Fibroblast of lung (primary cell): ENCODE data around the gene IL16.

Experiments
- EZH2 ChIP-seq: IDR thresholded peaks from 2 replicates; pipeline ENCODE4 v1.5.1; 2012; ENCODE audit warnings: low read length, control low read depth, mild to moderate bottlenecking; ENCODE audit errors: missing control alignments
- TF ChIP-seq, protein P1 (sequence below), 2 donors: IDR thresholded peaks in 1 of 2; conservative IDR thresholded peaks in 1 of 2; 1 replicate in 1 of 2; 2 replicates in 1 of 2; pipeline ENCODE4 v1.5.1; 2011 to 2012; ENCODE audit warnings: low read length in 2 of 2, control low read depth in 1 of 2, inconsistent platforms in 1 of 2, low read depth in 1 of 2, mild to moderate bottlenecking in 1 of 2

- TF ChIP-seq, protein P1, sequence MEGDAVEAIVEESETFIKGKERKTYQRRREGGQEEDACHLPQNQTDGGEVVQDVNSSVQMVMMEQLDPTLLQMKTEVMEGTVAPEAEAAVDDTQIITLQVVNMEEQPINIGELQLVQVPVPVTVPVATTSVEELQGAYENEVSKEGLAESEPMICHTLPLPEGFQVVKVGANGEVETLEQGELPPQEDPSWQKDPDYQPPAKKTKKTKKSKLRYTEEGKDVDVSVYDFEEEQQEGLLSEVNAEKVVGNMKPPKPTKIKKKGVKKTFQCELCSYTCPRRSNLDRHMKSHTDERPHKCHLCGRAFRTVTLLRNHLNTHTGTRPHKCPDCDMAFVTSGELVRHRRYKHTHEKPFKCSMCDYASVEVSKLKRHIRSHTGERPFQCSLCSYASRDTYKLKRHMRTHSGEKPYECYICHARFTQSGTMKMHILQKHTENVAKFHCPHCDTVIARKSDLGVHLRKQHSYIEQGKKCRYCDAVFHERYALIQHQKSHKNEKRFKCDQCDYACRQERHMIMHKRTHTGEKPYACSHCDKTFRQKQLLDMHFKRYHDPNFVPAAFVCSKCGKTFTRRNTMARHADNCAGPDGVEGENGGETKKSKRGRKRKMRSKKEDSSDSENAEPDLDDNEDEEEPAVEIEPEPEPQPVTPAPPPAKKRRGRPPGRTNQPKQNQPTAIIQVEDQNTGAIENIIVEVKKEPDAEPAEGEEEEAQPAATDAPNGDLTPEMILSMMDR (conservative IDR thresholded peaks at IDR 0.05 in 1 of 2, IDR thresholded peaks at IDR 0.05 in 1 of 2; ENCODE audit: low read depth in 1 of 2, low read length in 2 of 2): no peak
- TF ChIP-seq EZH2: no peak
These were observed 73.5 kb downstream of the IL16 start for GRCh38 chr15:81270188-81270587.
